H1 (cell line): ENCODE measurements around the gene GABBR1. TPM values are rescaled to one million over a fixed set of nuclear protein-coding genes. Genes with fewer than 3 reads are reported as not detected.
A peak's percentile ranks its signal among the peaks of the same experiment; 100 is the strongest.

Source experiments
- CTCF ChIA-PET: fragments of 300-600 bp; sonication (Branson Sonifier 250); formaldehyde crosslinking; loops from one replicate; lab custom pipeline; 2021; ENCODE audit not compliant: partially characterized antibody; lab: Charles Lee
- POLR2A ChIA-PET: fragments of 300-600 bp; sonication (Branson Sonifier 250); formaldehyde crosslinking; loops from one replicate; lab custom pipeline; 2021; ENCODE audit warnings: inconsistent platforms; ENCODE audit not compliant: partially characterized antibody; lab: Charles Lee
- DNase-seq, 2 experiments: peaks; one replicate each; pipeline versions ENCODE4 v3.0.0 to v3.0.0-alpha.2; 2010 to 2022; ENCODE audit warnings: low spot score in 2 of 2, low read depth in 1 of 2, mixed read lengths in 1 of 2
- FAIRE-seq: peaks from 2 replicates; lab custom pipeline; 2011; peaks lifted over from hg19 to GRCh38; lab: Jason Lieb, UNC
- H2AFZ ChIP-seq: 2 replicates; pipeline ENCODE4 v1.8.1; 2012; ENCODE audit warnings: low read length, inconsistent platforms
- H2AK5ac ChIP-seq: 2 replicates; pipeline ENCODE4 v1.6.1; 2013; ENCODE audit warnings: low read depth, low read length
- H2BK120ac ChIP-seq: replicated peaks from 2 replicates; pipeline ENCODE3; 2013; ENCODE audit warnings: low read depth, low read length, inconsistent platforms
- H2BK12ac ChIP-seq: 2 replicates; pipeline ENCODE4 v1.6.1; 2013; ENCODE audit warnings: low read depth, low read length
- H2BK15ac ChIP-seq: 2 replicates; pipeline ENCODE4 v1.6.1; 2013; ENCODE audit warnings: low read length
- H2BK20ac ChIP-seq: 2 replicates; pipeline ENCODE4 v1.6.1; 2013; ENCODE audit warnings: low read length
- H2BK5ac ChIP-seq: 2 replicates; pipeline ENCODE4 v1.6.1; 2013; ENCODE audit warnings: low read depth, low read length
- H3K14ac ChIP-seq: 2 replicates; pipeline ENCODE4 v1.6.1; 2013; ENCODE audit warnings: inconsistent platforms; ENCODE audit not compliant: insufficient read length
- H3K18ac ChIP-seq: 2 replicates; pipeline ENCODE4 v1.6.1; 2013; ENCODE audit warnings: low read length; ENCODE audit errors: extremely low read depth
- H3K23ac ChIP-seq: 2 replicates; pipeline ENCODE4 v1.6.1; 2013; ENCODE audit warnings: inconsistent platforms; ENCODE audit not compliant: insufficient read length
- H3K23me2 ChIP-seq: 2 replicates; pipeline ENCODE4 v1.6.1; 2013; ENCODE audit warnings: low read depth, low read length
- H3K27ac ChIP-seq: 2 replicates; pipeline ENCODE4 v1.6.1; 2011; ENCODE audit warnings: low read depth, low read length, inconsistent platforms
- H3K27me3 ChIP-seq, 4 experiments: replicated peaks in 1 of 4; 1 replicate in 1 of 4; 2 replicates in 3 of 4; pipeline versions ENCODE4 v1.6.1 to v1.8.1; 2011 to 2013; ENCODE audit warnings: low read length in 3 of 4, mild to moderate bottlenecking in 3 of 4, inconsistent platforms in 2 of 4, mixed read lengths in 2 of 4, moderate library complexity in 1 of 4; ENCODE audit not compliant: control insufficient read depth in 3 of 4, insufficient read depth in 3 of 4; ENCODE audit errors: extremely low read depth in 1 of 4
- H3K36me3 ChIP-seq, 4 experiments: 2 replicates each; pipeline versions ENCODE4 v1.6.1 to v1.8.1; 2011 to 2013; ENCODE audit warnings: mild to moderate bottlenecking in 4 of 4, low read length in 3 of 4, moderate library complexity in 2 of 4, control low read depth in 1 of 4, inconsistent platforms in 1 of 4; ENCODE audit not compliant: insufficient read depth in 4 of 4, control insufficient read depth in 2 of 4
- H3K4ac ChIP-seq: replicated peaks from 2 replicates; pipeline ENCODE3; 2013; ENCODE audit warnings: low read length, low read depth, mixed read lengths, inconsistent platforms; ENCODE audit not compliant: insufficient read length
- H3K4me1 ChIP-seq, 4 experiments: replicated peaks in 1 of 4; 1 replicate in 1 of 4; 2 replicates in 3 of 4; pipeline versions ENCODE4 v1.6.1 to v1.8.1; 2011 to 2013; ENCODE audit warnings: low read length in 3 of 4, inconsistent platforms in 2 of 4, mixed read lengths in 1 of 4; ENCODE audit not compliant: insufficient read depth in 4 of 4, control insufficient read depth in 3 of 4
- H3K4me2 ChIP-seq, 2 experiments: 2 replicates each; pipeline versions ENCODE4 v1.6.1 to v1.8.1; 2011 to 2013; ENCODE audit warnings: low read depth in 2 of 2, low read length in 2 of 2, control low read depth in 1 of 2, inconsistent platforms in 1 of 2, mild to moderate bottlenecking in 1 of 2; ENCODE audit not compliant: insufficient read depth in 1 of 2
- H3K4me3 ChIP-seq, 4 experiments: fragments of 200-600, 300-600 bp in 1 of 4; sonication (generic), shearing (Covaris generic), sonication (Bioruptor Twin) in 1 of 4; 2 replicates each; pipeline versions ENCODE4 v1.5.1 to v1.8.1; 2011 to 2016; ENCODE audit warnings: low read length in 4 of 4, low read depth in 3 of 4, control low read depth in 2 of 4, inconsistent platforms in 2 of 4, mild to moderate bottlenecking in 2 of 4, mixed read lengths in 1 of 4, moderate library complexity in 1 of 4; ENCODE audit not compliant: insufficient read depth in 2 of 4; ENCODE audit errors: extremely low read depth in 1 of 4
- H3K56ac ChIP-seq: replicated peaks from 2 replicates; pipeline ENCODE3; 2013; ENCODE audit warnings: low read depth, mild to moderate bottlenecking, mixed read lengths, low read length, inconsistent platforms; ENCODE audit not compliant: insufficient read length
- H3K79me1 ChIP-seq: 2 replicates; pipeline ENCODE4 v1.6.1; 2013; ENCODE audit warnings: low read depth, low read length, control low read depth
- H3K79me2 ChIP-seq, 2 experiments: 2 replicates each; pipeline versions ENCODE4 v1.6.1 to v1.8.1; 2012 to 2013; ENCODE audit warnings: low read length in 2 of 2, mild to moderate bottlenecking in 2 of 2, inconsistent platforms in 1 of 2; ENCODE audit not compliant: insufficient read depth in 2 of 2, control insufficient read depth in 1 of 2
- H3K9ac ChIP-seq, 4 experiments: replicated peaks in 1 of 4; 1 replicate in 1 of 4; 2 replicates in 3 of 4; pipeline versions ENCODE4 v1.6.1 to v1.8.1; 2011 to 2013; ENCODE audit warnings: low read depth in 3 of 4, low read length in 3 of 4, control low read depth in 2 of 4, mild to moderate bottlenecking in 2 of 4, moderate library complexity in 2 of 4, inconsistent platforms in 1 of 4; ENCODE audit errors: extremely low read depth in 1 of 4
- H3K9me3 ChIP-seq, 2 experiments: 2 replicates each; pipeline versions ENCODE4 v1.6.1 to v1.8.1; 2012 to 2013; ENCODE audit warnings: mild to moderate bottlenecking in 2 of 2, moderate library complexity in 2 of 2, control low read depth in 1 of 2, inconsistent platforms in 1 of 2, low read depth in 1 of 2, low read length in 1 of 2, mixed read lengths in 1 of 2; ENCODE audit not compliant: insufficient read depth in 2 of 2
- H4K20me1 ChIP-seq, 2 experiments: replicated peaks in 1 of 2; 2 replicates each; pipeline versions ENCODE3 to v1.8.1; 2011 to 2013; ENCODE audit warnings: inconsistent platforms in 2 of 2, low read length in 2 of 2, mild to moderate bottlenecking in 1 of 2; ENCODE audit not compliant: insufficient read depth in 2 of 2, control insufficient read depth in 1 of 2
- H4K5ac ChIP-seq: 2 replicates; pipeline ENCODE4 v1.6.1; 2013; ENCODE audit warnings: low read length, low read depth, mixed read lengths, inconsistent platforms; ENCODE audit not compliant: insufficient read length
- H4K8ac ChIP-seq: 2 replicates; pipeline ENCODE4 v1.8.0; 2013; ENCODE audit warnings: mild to moderate bottlenecking, moderate library complexity, low read length, inconsistent platforms; ENCODE audit not compliant: insufficient read depth; ENCODE audit errors: extremely low read depth
- H4K91ac ChIP-seq: replicated peaks from 2 replicates; pipeline ENCODE3; 2013; ENCODE audit warnings: low read length, mixed read lengths, inconsistent platforms; ENCODE audit not compliant: insufficient read length
- JUN ChIP-seq: IDR thresholded peaks from 2 replicates; pipeline ENCODE4 v1.6.1; 2011; ENCODE audit warnings: low read depth, mild to moderate bottlenecking, improper control_type of control experiment, low read length
- MAFK ChIP-seq: IDR thresholded peaks from 2 replicates; pipeline ENCODE4 v1.6.1; 2012; ENCODE audit warnings: low read depth, mild to moderate bottlenecking, improper control_type of control experiment, low read length
- WGBS, 2 experiments: shearing (Covaris generic) in 1 of 2; methylation state at CpG; one replicate each; pipeline versions ENCODE4 v1.1.6 to v1.1.7; 2013 to 2015; ENCODE audit warnings: low lambda C conversion rate in 2 of 2, mixed read lengths in 2 of 2, inconsistent platforms in 1 of 2, low coverage in 1 of 2, missing lambda C conversion rate in 1 of 2; ENCODE audit not compliant: insufficient replicate concordance in 2 of 2, insufficient coverage in 1 of 2, insufficient read length in 1 of 2; ENCODE audit errors: extremely low coverage in 1 of 2, missing lambda C conversion rate in 1 of 2; 5-methylcytosine and 5-hydroxymethylcytosine counted together
- polyA plus RNA-seq, 7 experiments: library from polyadenylated mRNA; depleted of rRNA in 3 of 7; stranded (reverse) in 5 of 7; unstranded in 2 of 7; fragments of >200 nt in 5 of 7; fragments of 200-250 nt in 2 of 7; gene quantifications; 1 replicate in 5 of 7; 2 replicates in 1 of 7; 4 replicates in 1 of 7; pipeline versions ENCODE4 v1.2.1 to v1.2.3, GENCODE V29; 2011 to 2013; ENCODE audit warnings: missing spikeins in 2 of 7, mixed read lengths in 2 of 7
- total RNA-seq: library from RNA; stranded (reverse); fragmentation: NEBNext Ultra II Directional; extraction: Animal tissue kit (Norgen Biotek cat#: 25700); gene quantifications from 2 replicates; pipeline ENCODE4 v1.2.1, GENCODE V29; 2021

The GABBR1 gene
- total and polyA plus RNA-seq, 2 of the 8 experiments (the other 6 are each of a cell fraction or from before 2014, with no cell fraction given) = 75.9 to 78.3 TPM

DNA sequence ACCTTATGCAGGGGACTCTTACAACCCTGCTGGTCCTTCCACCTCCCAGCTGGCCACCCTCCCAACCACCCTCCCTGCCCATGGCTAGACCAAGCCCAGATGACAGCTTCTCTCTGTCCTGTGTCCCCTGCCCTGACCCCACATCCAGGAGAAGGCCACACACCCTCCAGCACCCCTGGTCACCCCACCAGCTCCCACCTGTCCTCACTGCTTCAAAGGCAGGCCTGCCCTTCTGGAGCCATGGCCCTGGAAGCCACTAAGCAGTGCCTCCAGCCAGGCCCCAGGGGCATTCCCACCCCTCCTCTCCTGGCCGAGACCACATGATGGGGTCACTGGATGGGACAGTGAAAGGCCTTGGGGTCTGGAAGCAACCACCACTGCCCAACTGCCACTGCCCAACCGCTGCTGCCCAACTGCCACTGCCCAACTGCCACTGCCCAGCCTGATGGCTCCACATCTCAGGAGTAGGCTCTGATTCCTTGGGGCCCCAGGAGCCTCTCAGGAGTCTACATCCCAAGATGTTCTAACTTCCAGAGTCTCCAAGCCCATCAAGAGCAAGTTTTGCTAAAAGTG lies 103.9 kb downstream of the GABBR1 start:
- no peak overlapping the region for H3K23ac ChIP-seq
- peaks cover 0 to 7% (median 0%) of the 10 kb centered on the region in 4 experiments; a peak in 4 of 7 replicates for H3K4me1 ChIP-seq
- no peaks in the 10 kb centered on the region; a peak in 1 of 7 replicates for H3K27me3 ChIP-seq
- H2AK5ac ChIP-seq = no peak overlapping the region
- no peak overlapping the region for H4K5ac ChIP-seq
- H2BK120ac ChIP-seq = no peak overlapping the region
- no peaks in the 10 kb centered on the region for H3K79me1 ChIP-seq
- H3K18ac ChIP-seq = no peak overlapping the region
- H3K9me3 ChIP-seq = peaks cover 0 to 5% of the 10 kb centered on the region in 2 experiments; a peak in 1 of 4 replicates
- no peak overlapping the region for H3K56ac ChIP-seq
- no peak overlapping the region for H3K27ac ChIP-seq
- H3K4me2 ChIP-seq = no peak overlapping the region
- H3K36me3 ChIP-seq = no peaks in the 10 kb centered on the region
- no peak overlapping the region for H3K4ac ChIP-seq
- H3K9ac ChIP-seq = no peak overlapping the region
- no peaks in the 10 kb centered on the region for H4K20me1 ChIP-seq
- TF ChIP-seq JUN = no peak
- no peak for TF ChIP-seq MAFK
- ChIA-PET CTCF (interaction anchor here (1.6 to 2.4 kb wide), 2 partner anchors 13 to 18 kb away, joined by 5 to 8 read pairs; no protein-coding TSS in a partner anchor), POLR2A (no interaction called here)
- H2BK12ac ChIP-seq = no peak overlapping the region
- H2AFZ ChIP-seq = no peak overlapping the region
- H4K91ac ChIP-seq = no peak overlapping the region
- H2BK20ac ChIP-seq = no peak overlapping the region
- H3K79me2 ChIP-seq = no peaks in the 10 kb centered on the region
- DNase-seq = peak in 1 of 2 experiments; percentile 14
- no peak overlapping the region for H4K8ac ChIP-seq
- H3K4me3 ChIP-seq = no peak overlapping the region
- no peaks in the 10 kb centered on the region for H3K23me2 ChIP-seq
- peak overlapping the region; percentile 3; the same call in 1 of the 2 replicates for H2BK15ac ChIP-seq
- H2BK5ac ChIP-seq = no peak overlapping the region; the same call in 1 of the 2 replicates
- FAIRE-seq = no peak
- WGBS, 2 experiments = 89% methylated on average over 2 of the region's 2 CpGs; no CpG with 5 or more reads in 1 of the 2 experiments
- no peak overlapping the region for H3K14ac ChIP-seq
